T-cell (primary cell): ENCODE results near the gene IL16. TPM values are rescaled to one million over a fixed set of nuclear protein-coding genes. Genes with fewer than 3 reads are reported as not detected.

Experiments used
- ATAC-seq, 4 experiments: fragments of 200-7000 bp in 3 of 4; fragments of 150-1000 bp in 1 of 4; cut with Tn5 transposase; replicated peaks in 1 of 4; 1 replicate in 3 of 4; 2 replicates in 1 of 4; pipeline ENCODE4 v1.10.0; 2021; ENCODE audit warnings: moderate library complexity in 3 of 4, mild to moderate bottlenecking in 2 of 4, moderate number of reproducible peaks in 1 of 4
- CTCF ChIA-PET, 2 donors: fragments of 300-600 bp; sonication (Branson Sonifier 250); formaldehyde crosslinking; loops; one replicate each; lab custom pipeline; 2022; ENCODE audit warnings: antibody characterized with exemption in 2 of 2; lab: Charles Lee
- POLR2A ChIA-PET, 2 donors: fragments of 300-600 bp; sonication (Branson Sonifier 250); formaldehyde crosslinking; loops; one replicate each; lab custom pipeline; 2022; ENCODE audit warnings: antibody characterized with exemption in 2 of 2; lab: Charles Lee
- DNase-seq, 35 experiments: peaks; one replicate each; pipeline versions ENCODE4 v3.0.0 to v3.0.0-alpha.2; 2013 to 2023
- H3K27ac ChIP-seq: one replicate; pipeline ENCODE4 v1.5.1; 2013; ENCODE audit warnings: low read length
- H3K27me3 ChIP-seq, 2 experiments: replicated peaks in 1 of 2; 1 replicate in 1 of 2; 2 replicates in 1 of 2; pipeline versions ENCODE4 v1.6.1 to v1.7.0; 2013; ENCODE audit warnings: low read length in 1 of 2, mixed read lengths in 1 of 2; ENCODE audit not compliant: control insufficient read depth in 2 of 2, insufficient read depth in 2 of 2; ENCODE audit errors: extremely low read depth in 1 of 2
- H3K36me3 ChIP-seq, 2 donors: 1 replicate in 1 of 2; 2 replicates in 1 of 2; pipeline versions ENCODE4 v1.6.1 to v1.7.0; 2013; ENCODE audit warnings: low read length in 1 of 2; ENCODE audit not compliant: control insufficient read depth in 2 of 2, insufficient read depth in 1 of 2; ENCODE audit errors: extremely low read depth in 1 of 2
- H3K4me1 ChIP-seq, 2 experiments: 1 replicate in 1 of 2; 2 replicates in 1 of 2; pipeline versions ENCODE4 v1.6.1 to v1.7.0; 2013; ENCODE audit warnings: low read length in 2 of 2, mixed read lengths in 1 of 2; ENCODE audit not compliant: insufficient read depth in 2 of 2, control insufficient read depth in 1 of 2; ENCODE audit errors: extremely low read depth in 1 of 2
- H3K4me3 ChIP-seq, 2 donors: 1 replicate in 1 of 2; 2 replicates in 1 of 2; pipeline versions ENCODE4 v1.5.1 to v1.7.0; 2013; ENCODE audit warnings: mild to moderate bottlenecking in 2 of 2, low read length in 1 of 2, moderate library complexity in 1 of 2; ENCODE audit not compliant: control insufficient read depth in 1 of 2; ENCODE audit errors: extremely low read depth in 1 of 2
- H3K9me3 ChIP-seq: 2 replicates; pipeline ENCODE4 v1.7.0; 2013
- H3K27ac Mint-ChIP-seq, 2 donors: one replicate each; pipeline ENCODE4 v1.8.0; 2020 to 2021; ENCODE audit warnings: mild to moderate bottlenecking in 2 of 2, mixed read lengths in 2 of 2
- H3K27me3 Mint-ChIP-seq, 2 donors: one replicate each; pipeline ENCODE4 v1.8.0; 2021 to 2022; ENCODE audit warnings: mixed read lengths in 2 of 2
- H3K36me3 Mint-ChIP-seq: one replicate; pipeline ENCODE4 v1.8.0; 2021; ENCODE audit warnings: mixed read lengths
- H3K4me1 Mint-ChIP-seq, 3 donors: one replicate each; pipeline ENCODE4 v1.8.0; 2020 to 2022; ENCODE audit warnings: mixed read lengths in 3 of 3, mild to moderate bottlenecking in 1 of 3
- H3K4me3 Mint-ChIP-seq, 3 donors: one replicate each; pipeline ENCODE4 v1.8.0; 2020 to 2022; ENCODE audit warnings: mild to moderate bottlenecking in 3 of 3, mixed read lengths in 3 of 3, moderate library complexity in 3 of 3
- H3K9me3 Mint-ChIP-seq, 3 donors: one replicate each; pipeline ENCODE4 v1.8.0; 2020 to 2022; ENCODE audit warnings: mixed read lengths in 3 of 3
- WGBS: methylation state at CpG from one replicate; pipeline ENCODE4 v1.1.5; 2013; ENCODE audit warnings: missing lambda C conversion rate; ENCODE audit not compliant: insufficient coverage; 5-methylcytosine and 5-hydroxymethylcytosine counted together
- total RNA-seq, 35 experiments: library from RNA in 6 of 35; stranded (reverse) in 6 of 35; fragments of 120-200 nt in 1 of 35; gene quantifications; one replicate each; pipeline versions ENCODE4 v1.2.1 to v1.2.4 and lab custom pipeline; 2013 to 2026

Gene IL16
- total RNA-seq, 5 donors from 2014 or later (not counting 1 experiment from before 2014, with no cell fraction given): 143 to 319 (median 299) TPM

DNA sequence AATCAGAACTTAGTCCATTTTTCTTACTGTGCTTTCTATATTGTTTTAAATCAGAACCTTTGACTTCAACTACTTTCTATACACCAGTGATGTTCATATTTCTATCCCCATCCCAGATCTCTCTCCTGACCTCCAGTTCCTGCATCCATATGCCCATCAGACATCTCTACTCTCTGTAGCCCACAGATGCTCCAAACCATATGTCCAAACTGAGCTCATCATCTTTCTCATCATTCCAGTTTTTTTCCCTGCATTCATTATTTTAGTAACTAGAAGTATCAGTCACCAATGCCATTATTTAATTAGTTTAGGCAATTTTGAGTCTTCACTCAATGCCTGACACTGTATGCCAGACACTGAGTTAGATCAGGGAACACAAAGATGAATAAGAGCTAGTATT lies 25.4 kb upstream of the IL16 start:
- H3K27me3 Mint-ChIP-seq: peaks cover 8 to 10% of the 10 kb centered on the region in 2 donors
- no peak for DNase-seq
- no peak overlapping the region for H3K4me3 Mint-ChIP-seq
- H3K9me3 Mint-ChIP-seq: no peaks in the 10 kb centered on the region
- Histone ChIP-seq H3K4me1 (peaks cover 0 to 3% of the 10 kb centered on the region in 2 experiments), H3K36me3 (no peaks in the 10 kb centered on the region), H3K27ac (no peak overlapping the region), H3K4me3 (no peak overlapping the region), H3K27me3 (peaks cover 0 to 1% of the 10 kb centered on the region in 2 experiments), H3K9me3 (no peaks in the 10 kb centered on the region)
- no peaks in the 10 kb centered on the region for H3K36me3 Mint-ChIP-seq
- ChIA-PET POLR2A (no interaction called here), CTCF (no interaction called here)
- no peak for ATAC-seq
- H3K27ac Mint-ChIP-seq: no peak overlapping the region
- peaks cover 16 to 20% (median 17%) of the 10 kb centered on the region in 3 donors for H3K4me1 Mint-ChIP-seq

- CTCF ChIA-PET: interaction anchor here in 1 of 2 donors (1.4 kb wide), 1 partner anchor 92 kb away, joined by 4 read pairs; no protein-coding TSS in a partner anchor
- Histone ChIP-seq H3K4me3 (no peak overlapping the region), H3K27me3 (peaks cover 0 to 7% of the 10 kb centered on the region in 2 experiments), H3K36me3 (no peaks in the 10 kb centered on the region), H3K27ac (no peak overlapping the region), H3K9me3 (no peaks in the 10 kb centered on the region), H3K4me1 (no peaks in the 10 kb centered on the region)
- Mint-ChIP-seq H3K4me3 (no peak overlapping the region), H3K27me3 (peaks cover 6 to 8% of the 10 kb centered on the region in 2 donors), H3K9me3 (no peaks in the 10 kb centered on the region), H3K4me1 (no peaks in the 10 kb centered on the region), H3K36me3 (no peaks in the 10 kb centered on the region), H3K27ac (no peak overlapping the region)
- POLR2A ChIA-PET: no interaction called here
- no peak for ATAC-seq
- no CpG with 5 or more reads among the region's 2 CpGs for WGBS
- no peak for DNase-seq
Observed at GRCh38 chr15:81174125-81174791, 22.4 kb upstream of the IL16 start.

- H3K4me1 ChIP-seq: no peaks in the 10 kb centered on the region
- Mint-ChIP-seq H3K27ac (no peak overlapping the region), H3K9me3 (no peaks in the 10 kb centered on the region), H3K4me3 (no peak overlapping the region), H3K36me3 (no peaks in the 10 kb centered on the region), H3K27me3 (peaks cover 6 to 8% of the 10 kb centered on the region in 2 donors), H3K4me1 (no peaks in the 10 kb centered on the region)
- H3K36me3 ChIP-seq: no peaks in the 10 kb centered on the region
- DNase-seq: no peak
- no peak overlapping the region for H3K4me3 ChIP-seq
- CTCF ChIA-PET: interaction anchor here in 1 of 2 donors (1.4 kb wide), 1 partner anchor 91 kb away, joined by 4 read pairs; no protein-coding TSS in a partner anchor
- WGBS: no CpG with 5 or more reads among the region's 1 CpG
- H3K27ac ChIP-seq: no peak overlapping the region
- POLR2A ChIA-PET: no interaction called here
- no peaks in the 10 kb centered on the region for H3K9me3 ChIP-seq
- no peak for ATAC-seq
- peaks cover 0 to 7% of the 10 kb centered on the region in 2 experiments for H3K27me3 ChIP-seq
Observed at GRCh38 chr15:81174792-81175327, 21.8 kb upstream of the IL16 start.

DNA sequence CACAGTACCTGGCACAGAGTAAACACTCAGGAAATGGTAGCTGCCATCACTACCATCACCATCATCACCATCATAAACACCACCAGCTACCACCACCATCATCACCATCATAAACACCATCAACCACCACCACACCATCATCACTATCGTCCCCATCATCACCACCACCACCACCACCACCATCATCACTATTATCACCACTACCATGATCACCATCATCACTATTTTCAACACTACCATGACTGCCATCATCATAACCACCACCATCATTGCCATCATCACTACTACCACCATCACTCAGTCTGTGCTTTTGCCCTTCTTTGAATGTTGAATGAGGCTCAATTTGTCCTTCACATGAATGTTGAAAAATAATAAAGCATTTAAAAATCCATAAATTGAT lies 21.2 kb upstream of the IL16 start:
- H3K27me3 ChIP-seq: peaks cover 0 to 7% of the 10 kb centered on the region in 2 experiments
- Mint-ChIP-seq H3K4me1 (no peaks in the 10 kb centered on the region), H3K36me3 (no peaks in the 10 kb centered on the region), H3K9me3 (no peaks in the 10 kb centered on the region), H3K27me3 (peaks cover 6 to 8% of the 10 kb centered on the region in 2 donors), H3K4me3 (no peak overlapping the region), H3K27ac (no peak overlapping the region)
- CTCF ChIA-PET: interaction anchor here in 1 of 2 donors (1.0 kb wide), 1 partner anchor 12 kb away, joined by 3 read pairs; no protein-coding TSS in a partner anchor
- no peaks in the 10 kb centered on the region for H3K36me3 ChIP-seq
- POLR2A ChIA-PET: no interaction called here
- DNase-seq (no peak), ATAC-seq (no peak)
- H3K27ac ChIP-seq: no peak overlapping the region
- 17% methylated on average over 1 of the region's 1 CpG for WGBS
- no peaks in the 10 kb centered on the region for H3K9me3 ChIP-seq
- H3K4me1 ChIP-seq: no peaks in the 10 kb centered on the region
- no peak overlapping the region for H3K4me3 ChIP-seq

DNA sequence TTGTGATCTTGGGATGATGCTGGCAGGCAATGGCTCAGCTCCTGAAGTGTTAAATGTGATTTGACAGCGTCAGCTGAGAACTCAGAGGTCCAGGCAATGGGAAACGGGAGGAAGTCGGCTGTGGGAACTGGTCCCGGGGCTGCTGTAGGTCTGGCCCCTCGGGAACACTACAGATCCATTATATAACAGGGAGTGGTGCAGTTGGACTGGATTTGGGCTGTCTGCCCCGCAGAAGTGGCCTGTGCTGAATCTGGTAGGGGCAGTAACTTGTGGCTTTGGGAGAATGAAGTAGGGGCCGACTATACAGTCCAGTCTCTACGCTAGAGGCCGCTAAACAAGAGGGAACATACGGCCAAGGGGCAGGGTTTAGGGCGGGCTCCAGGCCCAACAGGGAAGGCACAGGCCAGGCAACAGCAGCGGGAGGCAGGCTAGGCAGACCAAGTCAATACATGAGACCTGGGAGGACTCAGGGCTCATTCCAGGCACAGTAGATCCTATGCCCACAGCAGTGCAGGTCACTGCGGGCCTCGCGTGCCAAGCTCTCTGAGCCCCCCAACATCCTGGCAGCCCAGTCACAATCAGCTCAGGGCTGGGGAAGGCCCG lies 20.3 kb upstream of the IL16 start:
- no peak for ATAC-seq
- peaks cover 5 to 10% of the 10 kb centered on the region in 2 donors for H3K27me3 Mint-ChIP-seq

GRCh38 chr15:81178365-81178764 lies 18.3 kb upstream of the IL16 start:
- H3K36me3 Mint-ChIP-seq: no peaks in the 10 kb centered on the region
- no peaks in the 10 kb centered on the region for H3K9me3 Mint-ChIP-seq
- DNase-seq (no peak), ATAC-seq (no peak)
- Histone ChIP-seq H3K9me3 (no peaks in the 10 kb centered on the region), H3K4me3 (no peak overlapping the region), H3K4me1 (no peaks in the 10 kb centered on the region), H3K36me3 (no peaks in the 10 kb centered on the region), H3K27ac (no peak overlapping the region), H3K27me3 (peaks cover 0 to 20% of the 10 kb centered on the region in 2 experiments)
- H3K27me3 Mint-ChIP-seq: peaks cover 21 to 24% of the 10 kb centered on the region in 2 donors
- ChIA-PET POLR2A (no interaction called here), CTCF (no interaction called here)
- H3K4me3 Mint-ChIP-seq: no peak overlapping the region
- 83% methylated on average over 1 of the region's 2 CpGs for WGBS
- no peak overlapping the region for H3K27ac Mint-ChIP-seq
- peaks cover 0 to 16% (median 6%) of the 10 kb centered on the region in 3 donors for H3K4me1 Mint-ChIP-seq

More for the DNA sequence above, 20.3 kb upstream of the IL16 start:
- CTCF ChIA-PET: interaction anchor here in 1 of 2 donors (1.0 kb wide), 1 partner anchor 13 kb away, joined by 3 read pairs; no protein-coding TSS in a partner anchor
- Mint-ChIP-seq H3K36me3 (no peaks in the 10 kb centered on the region), H3K4me3 (no peak overlapping the region), H3K27ac (no peak overlapping the region), H3K9me3 (no peaks in the 10 kb centered on the region), H3K4me1 (no peaks in the 10 kb centered on the region)
- Histone ChIP-seq H3K4me1 (no peaks in the 10 kb centered on the region), H3K27me3 (peaks cover 0 to 11% of the 10 kb centered on the region in 2 experiments), H3K27ac (no peak overlapping the region), H3K4me3 (no peak overlapping the region), H3K9me3 (no peaks in the 10 kb centered on the region), H3K36me3 (no peaks in the 10 kb centered on the region)
- no peak for DNase-seq
- POLR2A ChIA-PET: no interaction called here
- 90% methylated on average over 11 of the region's 16 CpGs for WGBS
